ENCODE measurements around the gene CACNA1C. TPM values are rescaled to one million over a fixed set of nuclear protein-coding genes. Genes with fewer than 3 reads are reported as not detected.

The CACNA1C gene
- total and polyA plus RNA-seq, 2 donors (not counting 1 experiment from before 2014, with no cell fraction given): 0.01 to 0.02 TPM

DNA sequence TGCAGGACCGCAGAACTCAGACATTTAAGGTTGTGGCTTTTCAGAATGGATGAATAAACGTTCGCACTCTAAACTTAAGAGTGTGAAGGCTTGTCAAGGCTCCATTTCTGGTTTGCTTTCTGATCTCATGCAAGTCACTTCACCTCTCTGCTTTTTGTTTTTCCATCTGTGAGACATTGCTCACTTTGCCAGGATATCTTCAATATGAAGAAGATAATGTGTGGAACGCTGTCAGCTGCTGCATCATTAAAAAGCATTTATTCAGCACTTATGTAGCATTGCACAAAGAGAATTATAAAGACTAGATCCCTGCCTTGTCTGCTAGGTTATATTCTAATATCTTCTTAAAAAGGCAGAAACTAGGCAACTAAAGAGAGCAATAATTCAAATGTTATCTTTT lies 172.2 kb downstream of the CACNA1C start:
- H3K27me3 ChIP-seq (replicated peaks in 1 of 4; ENCODE audit: control extremely low read depth in 1 of 4, control insufficient read depth in 3 of 4, insufficient read depth in 4 of 4, low read length in 3 of 4): no peaks in the 10 kb centered on the region
- H3K27ac ChIP-seq (ENCODE audit: low read length in 2 of 2): no peak overlapping the region
- no peaks in the 10 kb centered on the region for H3K36me3 ChIP-seq (replicated peaks in 1 of 2; ENCODE audit: control extremely low read depth in 1 of 2, control insufficient read depth in 1 of 2, extremely low read depth in 1 of 2, insufficient read depth in 2 of 2, low read length in 1 of 2)
- TF ChIP-seq, protein P1, sequence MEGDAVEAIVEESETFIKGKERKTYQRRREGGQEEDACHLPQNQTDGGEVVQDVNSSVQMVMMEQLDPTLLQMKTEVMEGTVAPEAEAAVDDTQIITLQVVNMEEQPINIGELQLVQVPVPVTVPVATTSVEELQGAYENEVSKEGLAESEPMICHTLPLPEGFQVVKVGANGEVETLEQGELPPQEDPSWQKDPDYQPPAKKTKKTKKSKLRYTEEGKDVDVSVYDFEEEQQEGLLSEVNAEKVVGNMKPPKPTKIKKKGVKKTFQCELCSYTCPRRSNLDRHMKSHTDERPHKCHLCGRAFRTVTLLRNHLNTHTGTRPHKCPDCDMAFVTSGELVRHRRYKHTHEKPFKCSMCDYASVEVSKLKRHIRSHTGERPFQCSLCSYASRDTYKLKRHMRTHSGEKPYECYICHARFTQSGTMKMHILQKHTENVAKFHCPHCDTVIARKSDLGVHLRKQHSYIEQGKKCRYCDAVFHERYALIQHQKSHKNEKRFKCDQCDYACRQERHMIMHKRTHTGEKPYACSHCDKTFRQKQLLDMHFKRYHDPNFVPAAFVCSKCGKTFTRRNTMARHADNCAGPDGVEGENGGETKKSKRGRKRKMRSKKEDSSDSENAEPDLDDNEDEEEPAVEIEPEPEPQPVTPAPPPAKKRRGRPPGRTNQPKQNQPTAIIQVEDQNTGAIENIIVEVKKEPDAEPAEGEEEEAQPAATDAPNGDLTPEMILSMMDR (IDR thresholded peaks at IDR 0.05): no peak
- intact Hi-C loops (cut with micrococcal nuclease): no loop called here
- H3K4me3 ChIP-seq (ENCODE audit: control extremely low read depth in 1 of 5, extremely low read depth in 1 of 5, insufficient read depth in 1 of 5, low read depth in 2 of 5, low read length in 4 of 5): no peak overlapping the region
- no peak overlapping the region for H3K4me3 Mint-ChIP-seq
- peaks cover 0 to 4% (median 0%) of the 10 kb centered on the region in 3 donors for H3K9me3 ChIP-seq (ENCODE audit: control extremely low read depth in 1 of 3, control insufficient read depth in 2 of 3, insufficient read depth in 1 of 3, low read length in 2 of 3)
- POLR2A ChIA-PET: no interaction called here
- H3K9me3 Mint-ChIP-seq (ENCODE audit: insufficient read depth): no peaks in the 10 kb centered on the region
- CTCF ChIA-PET: interaction anchor here (1.4 kb wide), 1 partner anchor 13 kb away, joined by 3 read pairs; no protein-coding TSS in a partner anchor
- WGBS (ENCODE audit: insufficient coverage): 80% methylated on average over 2 of the region's 4 CpGs
- H2AFZ ChIP-seq (ENCODE audit: insufficient read depth, low read depth, low read length, poor library complexity, severe bottlenecking): no peak overlapping the region
- H3K4me2 ChIP-seq (replicated peaks; ENCODE audit: low read depth, low read length, poor library complexity, severe bottlenecking): no peak overlapping the region
- H4K20me1 ChIP-seq (ENCODE audit: control insufficient read depth, insufficient read depth, low read length, poor library complexity, severe bottlenecking): no peaks in the 10 kb centered on the region
- DNase-seq (no peak), ATAC-seq (ENCODE audit: low read depth) (no peak)
- no peak overlapping the region for H3K27ac Mint-ChIP-seq
- H3K4me1 ChIP-seq (ENCODE audit: control insufficient read depth in 2 of 2, insufficient read depth in 2 of 2, low read length in 2 of 2): no peaks in the 10 kb centered on the region
- no peaks in the 10 kb centered on the region for H3K79me2 ChIP-seq (ENCODE audit: control insufficient read depth, insufficient read depth, low read length)
- no peaks in the 10 kb centered on the region for H3K4me1 Mint-ChIP-seq
- H3K27me3 Mint-ChIP-seq: peaks cover 15% of the 10 kb centered on the region
- no peak overlapping the region for H3K9ac ChIP-seq (ENCODE audit: low read length)

DNA sequence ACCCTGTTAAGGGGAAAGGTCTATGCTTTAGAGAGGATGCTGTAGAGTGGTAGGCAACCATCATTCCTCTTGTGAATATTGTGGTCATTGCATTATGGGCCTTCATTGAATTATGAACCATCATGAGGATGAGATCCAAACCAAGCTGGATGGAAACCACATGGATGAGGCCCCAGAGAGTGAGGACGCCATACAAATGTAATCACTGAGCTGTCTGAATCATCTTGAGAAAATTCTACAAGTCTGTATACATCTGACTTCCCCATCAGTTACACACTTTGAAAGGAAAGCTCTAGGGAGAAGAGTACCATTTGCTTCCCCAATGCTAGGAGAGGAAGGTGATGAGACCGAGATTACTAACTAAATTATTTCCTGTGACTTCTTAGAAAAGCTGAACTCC lies 172.9 kb downstream of the CACNA1C start:
- ATAC-seq (ENCODE audit: low read depth) (no peak), DNase-seq (no peak)
- H3K4me1 ChIP-seq (ENCODE audit: control insufficient read depth in 2 of 2, insufficient read depth in 2 of 2, low read length in 2 of 2): no peaks in the 10 kb centered on the region
- H3K9ac ChIP-seq (ENCODE audit: low read length): no peak overlapping the region
- Mint-ChIP-seq H3K4me3 (no peak overlapping the region), H3K27ac (no peak overlapping the region), H3K4me1 (no peaks in the 10 kb centered on the region), H3K27me3 (peaks cover 16% of the 10 kb centered on the region), H3K9me3 (ENCODE audit: insufficient read depth) (no peaks in the 10 kb centered on the region)
- H3K9me3 ChIP-seq (ENCODE audit: control extremely low read depth in 1 of 3, control insufficient read depth in 2 of 3, insufficient read depth in 1 of 3, low read length in 2 of 3): peaks cover 0 to 4% (median 0%) of the 10 kb centered on the region in 3 donors
- H3K27ac ChIP-seq (ENCODE audit: low read length in 2 of 2): no peak overlapping the region
- H3K4me3 ChIP-seq (ENCODE audit: control extremely low read depth in 1 of 5, extremely low read depth in 1 of 5, insufficient read depth in 1 of 5, low read depth in 2 of 5, low read length in 4 of 5): no peak overlapping the region
- no peaks in the 10 kb centered on the region for H4K20me1 ChIP-seq (ENCODE audit: control insufficient read depth, insufficient read depth, low read length, poor library complexity, severe bottlenecking)
- H3K4me2 ChIP-seq (replicated peaks; ENCODE audit: low read depth, low read length, poor library complexity, severe bottlenecking): no peak overlapping the region
- H3K27me3 ChIP-seq (replicated peaks in 1 of 4; ENCODE audit: control extremely low read depth in 1 of 4, control insufficient read depth in 3 of 4, insufficient read depth in 4 of 4, low read length in 3 of 4): no peaks in the 10 kb centered on the region
- H2AFZ ChIP-seq (ENCODE audit: insufficient read depth, low read depth, low read length, poor library complexity, severe bottlenecking): no peak overlapping the region
- H3K36me3 ChIP-seq (replicated peaks in 1 of 2; ENCODE audit: control extremely low read depth in 1 of 2, control insufficient read depth in 1 of 2, extremely low read depth in 1 of 2, insufficient read depth in 2 of 2, low read length in 1 of 2): no peaks in the 10 kb centered on the region
- TF ChIP-seq EZH2 (IDR thresholded peaks at IDR 0.05; ENCODE audit: borderline replicate concordance, insufficient read depth, low read depth, low read length, poor library complexity, severe bottlenecking): no peak
- TF ChIP-seq, protein P1 (IDR thresholded peaks at IDR 0.05): no peak
- POLR2A ChIA-PET: no interaction called here
- intact Hi-C loops (cut with micrococcal nuclease): no loop called here
- no CpG with 5 or more reads among the region's 2 CpGs for WGBS (ENCODE audit: insufficient coverage)
- no peaks in the 10 kb centered on the region for H3K79me2 ChIP-seq (ENCODE audit: control insufficient read depth, insufficient read depth, low read length)
- CTCF ChIA-PET: no interaction called here

Data from B cell (primary cell).